RWPE2 (cell line): ENCODE data around the gene TEX264.

Source experiments
- ATAC-seq: fragments of 200-7000 bp; cut with Tn5 transposase; 3 replicates; pipeline ENCODE4 v1.9.1; 2021; ENCODE audit warnings: low read depth
- DNase-seq: peaks from one replicate; pipeline ENCODE4 v3.0.0-alpha.2; 2020; ENCODE audit warnings: low spot score
- H3K27ac ChIP-seq: fragments of 450-650 bp; 2 replicates; pipeline ENCODE4 v1.5.1; 2017; ENCODE audit warnings: mild to moderate bottlenecking; ENCODE audit not compliant: poor library complexity, severe bottlenecking
- H3K27me3 ChIP-seq: fragments of 250-450 bp; sonication (Bioruptor Pico); 2 replicates; pipeline ENCODE4 v1.5.1; 2021; ENCODE audit warnings: mild to moderate bottlenecking, moderate library complexity; ENCODE audit not compliant: insufficient read depth, poor library complexity, severe bottlenecking
- H3K36me3 ChIP-seq: fragments of 250-450 bp; sonication (Bioruptor Pico); 2 replicates; pipeline ENCODE4 v1.5.1; 2020; ENCODE audit warnings: low read depth, mild to moderate bottlenecking, moderate library complexity
- H3K4me1 ChIP-seq: fragments of 250-450 bp; sonication (Bioruptor Pico); 2 replicates; pipeline ENCODE4 v1.5.1; 2021; ENCODE audit warnings: mild to moderate bottlenecking, moderate library complexity; ENCODE audit not compliant: insufficient read depth, poor library complexity, severe bottlenecking
- H3K4me3 ChIP-seq: fragments of 250-450 bp; sonication (Bioruptor Pico); 2 replicates; pipeline ENCODE4 v1.5.1; 2021; ENCODE audit warnings: mild to moderate bottlenecking, moderate library complexity; ENCODE audit not compliant: severe bottlenecking
- H3K9me3 ChIP-seq: fragments of 250-450 bp; sonication (Bioruptor Pico); 2 replicates; pipeline ENCODE4 v1.5.1; 2021; ENCODE audit warnings: mild to moderate bottlenecking, moderate library complexity; ENCODE audit not compliant: severe bottlenecking
- CTCF ChIP-seq: fragments of 450-650 bp; IDR thresholded peaks from one replicate; pipeline ENCODE4 v1.5.1; 2017; ENCODE audit warnings: mild to moderate bottlenecking, moderate library complexity; ENCODE audit not compliant: poor library complexity, severe bottlenecking

The TEX264 gene

GRCh38 chr3:51706021-51706485 is 35.0 kb downstream of the TEX264 start:
- H3K27ac ChIP-seq, result no peak overlapping the region
- no peak overlapping the region for H3K4me3 ChIP-seq
- ATAC-seq (no peak), DNase-seq (peak; percentile 25)
- no peak for TF ChIP-seq CTCF
- peaks cover 5% of the 10 kb centered on the region; the same call in 1 of the 2 replicates for H3K36me3 ChIP-seq
- peaks cover 8% of the 10 kb centered on the region for H3K27me3 ChIP-seq
- no peaks in the 10 kb centered on the region for H3K9me3 ChIP-seq
- H3K4me1 ChIP-seq, result no peaks in the 10 kb centered on the region

GRCh38 chr3:51706788-51707731 is 36.0 kb downstream of the TEX264 start, which contains the start of gene GRM2:
Gene GRM2 (plus strand): TSS chr3:51707068. CDS start chr3:51708984, 1,916 bp downstream.
- H3K4me3 ChIP-seq, result peak within 1 kb of the TSS; percentile 21
- no peak for TF ChIP-seq CTCF
- H3K36me3 ChIP-seq, result no peaks in the 10 kb centered on the region; the same call in 1 of the 2 replicates
- H3K27me3 ChIP-seq, result peaks cover 8% of the 10 kb centered on the region
- no peaks in the 10 kb centered on the region for H3K9me3 ChIP-seq
- H3K27ac ChIP-seq, result no peak within 1 kb of the TSS
- peak; percentile 79 for ATAC-seq
- DNase-seq, result peak; percentile 89
- H3K4me1 ChIP-seq, result no peaks in the 10 kb centered on the region

- DNase-seq (peak; percentile 8), ATAC-seq (no peak)
- no peak overlapping the region for H3K4me3 ChIP-seq
- H3K27ac ChIP-seq, result no peak overlapping the region
- no peaks in the 10 kb centered on the region for H3K9me3 ChIP-seq
- H3K36me3 ChIP-seq, result no peaks in the 10 kb centered on the region
- no peak for TF ChIP-seq CTCF
- peaks cover 8% of the 10 kb centered on the region for H3K27me3 ChIP-seq
- H3K4me1 ChIP-seq, result no peaks in the 10 kb centered on the region
These were observed 37.3 kb downstream of the TEX264 start for GRCh38 chr3:51708216-51708845.

GRCh38 chr3:51709004-51709420 is 38.0 kb downstream of the TEX264 start:
- TF ChIP-seq CTCF, result no peak
- Histone ChIP-seq H3K4me3 (no peak overlapping the region), H3K27ac (no peak overlapping the region), H3K36me3 (no peaks in the 10 kb centered on the region), H3K4me1 (no peaks in the 10 kb centered on the region), H3K9me3 (no peaks in the 10 kb centered on the region), H3K27me3 (peaks cover 8% of the 10 kb centered on the region)
- DNase-seq (peak; percentile 53), ATAC-seq (no peak)
